ENCODE data around the gene SETD5. TPM values are rescaled to one million over a fixed set of nuclear protein-coding genes. Genes with fewer than 3 reads are reported as not detected.

Gene SETD5, protein sequence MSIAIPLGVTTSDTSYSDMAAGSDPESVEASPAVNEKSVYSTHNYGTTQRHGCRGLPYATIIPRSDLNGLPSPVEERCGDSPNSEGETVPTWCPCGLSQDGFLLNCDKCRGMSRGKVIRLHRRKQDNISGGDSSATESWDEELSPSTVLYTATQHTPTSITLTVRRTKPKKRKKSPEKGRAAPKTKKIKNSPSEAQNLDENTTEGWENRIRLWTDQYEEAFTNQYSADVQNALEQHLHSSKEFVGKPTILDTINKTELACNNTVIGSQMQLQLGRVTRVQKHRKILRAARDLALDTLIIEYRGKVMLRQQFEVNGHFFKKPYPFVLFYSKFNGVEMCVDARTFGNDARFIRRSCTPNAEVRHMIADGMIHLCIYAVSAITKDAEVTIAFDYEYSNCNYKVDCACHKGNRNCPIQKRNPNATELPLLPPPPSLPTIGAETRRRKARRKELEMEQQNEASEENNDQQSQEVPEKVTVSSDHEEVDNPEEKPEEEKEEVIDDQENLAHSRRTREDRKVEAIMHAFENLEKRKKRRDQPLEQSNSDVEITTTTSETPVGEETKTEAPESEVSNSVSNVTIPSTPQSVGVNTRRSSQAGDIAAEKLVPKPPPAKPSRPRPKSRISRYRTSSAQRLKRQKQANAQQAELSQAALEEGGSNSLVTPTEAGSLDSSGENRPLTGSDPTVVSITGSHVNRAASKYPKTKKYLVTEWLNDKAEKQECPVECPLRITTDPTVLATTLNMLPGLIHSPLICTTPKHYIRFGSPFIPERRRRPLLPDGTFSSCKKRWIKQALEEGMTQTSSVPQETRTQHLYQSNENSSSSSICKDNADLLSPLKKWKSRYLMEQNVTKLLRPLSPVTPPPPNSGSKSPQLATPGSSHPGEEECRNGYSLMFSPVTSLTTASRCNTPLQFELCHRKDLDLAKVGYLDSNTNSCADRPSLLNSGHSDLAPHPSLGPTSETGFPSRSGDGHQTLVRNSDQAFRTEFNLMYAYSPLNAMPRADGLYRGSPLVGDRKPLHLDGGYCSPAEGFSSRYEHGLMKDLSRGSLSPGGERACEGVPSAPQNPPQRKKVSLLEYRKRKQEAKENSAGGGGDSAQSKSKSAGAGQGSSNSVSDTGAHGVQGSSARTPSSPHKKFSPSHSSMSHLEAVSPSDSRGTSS (N-terminal part only)
- total RNA-seq: 28.5 TPM

DNA sequence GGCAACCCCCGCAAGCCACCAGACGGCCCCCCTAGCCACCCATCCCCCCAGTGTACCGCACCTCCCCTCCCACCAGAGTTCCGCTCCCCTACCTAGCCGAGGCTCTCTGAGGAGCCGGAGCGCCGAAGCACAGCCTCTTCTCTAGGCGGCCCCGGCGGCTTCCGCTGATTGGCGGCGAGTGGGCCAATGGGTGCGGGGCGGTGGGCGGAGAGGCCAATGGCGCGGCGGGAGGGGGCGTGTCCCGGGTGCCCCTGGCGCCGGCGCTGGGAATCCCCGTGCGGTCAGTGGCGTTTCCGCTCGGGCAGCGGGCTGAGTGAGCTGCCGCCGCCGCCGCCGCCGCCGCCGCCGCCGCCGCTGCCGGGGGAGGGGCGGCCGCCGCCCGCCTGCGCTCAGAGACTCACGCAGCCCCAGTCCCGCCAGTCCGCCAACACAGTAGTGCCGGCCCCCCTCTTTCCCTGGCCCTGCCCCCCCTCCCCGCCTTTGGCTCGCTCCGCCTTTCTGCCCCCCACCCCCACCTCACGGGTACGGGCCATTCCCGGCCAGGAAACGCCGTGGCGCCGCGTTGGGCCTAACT lies at the start of gene SETD5:
SETD5 (plus strand) TSS at position 284 of the 574 bp plus-strand sequence. CDS start 31,324 bp downstream, outside the sequence.
- FAIRE-seq: no peak

DNA sequence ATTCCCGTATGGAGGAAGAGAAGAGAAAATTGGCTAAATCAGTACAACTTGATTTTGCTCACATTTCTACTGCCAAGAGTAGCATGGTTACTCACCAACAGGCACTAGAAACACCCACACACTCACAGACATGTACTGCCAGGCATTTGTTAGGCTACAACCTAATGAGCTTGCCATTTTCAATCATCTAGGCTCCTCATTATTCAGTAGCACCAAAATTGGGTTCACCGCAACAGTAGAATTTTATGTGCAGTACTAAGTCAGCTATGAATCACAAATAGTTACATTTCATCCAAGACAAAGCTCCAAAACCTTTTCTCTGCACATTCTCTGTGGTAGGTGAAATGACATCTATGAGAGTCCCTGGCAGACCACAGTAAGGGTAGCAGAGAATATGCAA lies 49.5 kb upstream of the SETD5 start:
- DNase-seq (ENCODE audit: low spot score in 2 of 2): peak in 1 of 2 donors; percentile 42
- no peak for FAIRE-seq

More for the DNA sequence above, at the start of gene SETD5:
- peak; percentile 93 to 97 for DNase-seq (ENCODE audit: low spot score in 2 of 2)

DNA sequence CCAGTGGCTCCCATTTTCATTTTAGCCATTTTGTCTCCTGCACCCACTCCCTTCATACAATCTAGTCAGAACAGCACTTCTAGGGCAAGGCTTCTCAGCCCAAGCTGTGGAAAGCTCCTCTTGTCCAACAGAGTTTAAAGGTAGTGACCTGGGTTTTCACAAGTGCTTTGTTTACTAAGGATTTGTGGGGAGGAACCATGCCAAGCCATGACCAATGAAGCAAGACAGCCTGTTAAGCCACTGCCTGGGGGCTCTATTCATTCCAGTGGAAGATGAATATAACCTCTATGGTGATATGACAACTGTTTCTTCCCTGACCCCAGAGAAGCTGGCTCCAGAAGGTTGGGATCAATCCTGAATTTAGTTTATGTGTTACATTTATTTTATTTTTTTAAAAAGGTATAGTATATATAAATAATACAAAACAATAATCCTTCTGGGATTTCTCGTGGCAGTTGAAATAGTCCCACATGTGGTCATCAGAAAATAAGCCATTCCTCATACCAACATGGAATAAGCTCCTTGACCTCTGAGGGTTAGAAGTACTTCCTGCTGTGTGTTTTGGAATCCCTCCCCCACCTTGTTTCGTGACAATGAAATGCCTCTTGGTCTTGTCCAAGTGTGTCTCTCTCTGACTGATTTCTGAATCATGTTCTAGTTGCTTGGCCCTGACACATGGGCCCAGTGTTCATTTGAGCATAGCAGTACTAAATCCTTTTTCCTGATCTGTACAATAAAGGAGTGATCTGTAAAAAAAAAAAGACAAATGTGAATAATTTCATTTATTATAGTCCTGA lies 47.9 kb upstream of the SETD5 start:
- no peak for FAIRE-seq
- DNase-seq (ENCODE audit: low spot score in 2 of 2): no peak

DNA sequence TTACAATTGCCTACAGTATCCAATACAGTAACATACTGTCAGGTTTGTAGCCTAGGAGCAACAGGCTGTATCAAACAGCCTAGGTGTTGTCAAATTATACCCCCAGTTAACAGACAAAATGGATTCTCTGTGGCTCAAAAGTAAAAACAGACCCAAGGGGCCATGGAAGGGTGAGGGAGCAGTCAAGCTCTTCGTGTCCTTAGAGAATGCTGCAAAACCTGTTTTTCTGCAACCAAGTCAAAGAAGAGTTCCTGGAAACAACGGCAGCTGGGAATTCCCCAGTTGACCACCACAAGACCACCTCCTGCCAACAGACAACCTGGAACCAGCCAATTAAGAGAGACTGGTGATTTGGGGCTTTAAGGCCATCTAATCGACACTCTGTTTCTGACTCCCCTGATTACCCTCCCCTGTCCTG lies 45.7 kb upstream of the SETD5 start:
- DNase-seq (ENCODE audit: low spot score in 2 of 2) (no peak), FAIRE-seq (no peak)

DNA sequence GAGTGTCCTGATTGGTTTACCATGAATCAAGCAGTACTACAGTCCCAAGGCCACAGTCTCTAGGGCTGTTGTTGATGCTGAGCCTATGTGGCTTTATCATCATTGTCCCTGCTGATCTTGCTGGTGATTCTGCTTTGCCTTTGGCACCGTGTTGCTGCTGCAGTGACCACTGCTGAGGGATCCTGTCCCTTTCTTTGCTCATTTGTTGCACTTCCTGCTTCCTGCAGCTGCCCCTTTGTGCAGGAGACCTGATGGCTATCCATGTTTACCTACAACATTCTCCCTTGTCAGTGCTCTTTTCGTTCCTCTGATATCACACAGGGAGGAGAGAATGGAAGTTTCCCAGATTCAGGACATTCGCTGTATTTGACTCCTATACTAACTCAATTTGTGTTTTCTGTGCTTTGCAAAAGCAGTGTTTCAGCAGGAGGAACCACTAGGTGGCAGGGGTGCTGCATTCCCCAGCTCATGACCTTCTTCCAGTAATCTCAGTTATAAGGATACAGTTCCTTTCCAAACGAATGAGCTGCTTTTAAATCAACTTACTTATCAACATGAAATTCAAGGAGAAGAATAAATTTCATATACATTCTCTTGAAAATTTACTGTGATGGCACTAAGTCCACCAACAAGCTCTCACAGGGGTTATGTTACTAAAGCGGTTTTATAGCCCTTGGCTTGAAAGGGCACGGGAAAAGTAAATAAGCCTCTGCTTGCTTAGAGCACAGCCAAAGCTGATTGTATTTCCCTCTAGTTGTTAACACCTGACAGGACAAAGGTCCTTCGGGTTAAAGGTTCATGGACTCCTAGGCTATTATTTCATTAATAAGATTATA lies 44.3 kb upstream of the SETD5 start:
- peak; percentile 38 to 75 for DNase-seq (ENCODE audit: low spot score in 2 of 2)
- FAIRE-seq: no peak

DNA sequence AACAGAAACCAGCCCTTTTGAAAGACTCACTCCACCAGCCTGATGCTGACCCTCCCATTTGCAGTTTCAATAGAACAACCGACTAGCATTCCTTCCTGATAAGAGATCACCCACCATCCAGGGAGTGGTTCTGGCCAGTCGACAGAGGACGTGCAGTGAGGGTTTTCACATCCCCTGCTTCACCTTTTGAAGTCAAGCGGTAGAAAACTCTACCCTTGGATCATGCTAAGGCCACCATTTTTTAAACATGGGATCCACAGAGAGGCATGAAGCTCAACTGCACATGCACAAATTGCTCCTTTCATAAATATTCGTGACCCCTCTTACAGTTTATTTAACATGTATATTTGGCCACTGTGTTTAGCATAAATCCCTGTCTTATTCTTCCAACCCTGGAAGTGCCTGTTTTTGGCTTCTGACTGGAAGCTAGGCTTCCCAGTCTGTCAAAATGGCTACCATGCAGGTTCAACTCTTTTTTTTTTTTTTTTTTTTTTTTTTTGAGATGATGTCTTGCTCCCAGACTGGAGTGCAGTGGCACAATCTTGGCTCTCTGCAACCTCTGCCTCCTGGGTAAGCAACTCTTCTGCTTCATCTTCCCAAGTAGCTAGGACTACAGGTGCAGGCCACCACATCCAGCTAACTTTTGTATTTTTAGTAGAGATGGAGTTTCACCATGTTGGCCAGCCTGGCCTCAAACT lies 35.6 kb upstream of the SETD5 start:
- FAIRE-seq (no peak), DNase-seq (ENCODE audit: low spot score in 2 of 2) (no peak)

DNA sequence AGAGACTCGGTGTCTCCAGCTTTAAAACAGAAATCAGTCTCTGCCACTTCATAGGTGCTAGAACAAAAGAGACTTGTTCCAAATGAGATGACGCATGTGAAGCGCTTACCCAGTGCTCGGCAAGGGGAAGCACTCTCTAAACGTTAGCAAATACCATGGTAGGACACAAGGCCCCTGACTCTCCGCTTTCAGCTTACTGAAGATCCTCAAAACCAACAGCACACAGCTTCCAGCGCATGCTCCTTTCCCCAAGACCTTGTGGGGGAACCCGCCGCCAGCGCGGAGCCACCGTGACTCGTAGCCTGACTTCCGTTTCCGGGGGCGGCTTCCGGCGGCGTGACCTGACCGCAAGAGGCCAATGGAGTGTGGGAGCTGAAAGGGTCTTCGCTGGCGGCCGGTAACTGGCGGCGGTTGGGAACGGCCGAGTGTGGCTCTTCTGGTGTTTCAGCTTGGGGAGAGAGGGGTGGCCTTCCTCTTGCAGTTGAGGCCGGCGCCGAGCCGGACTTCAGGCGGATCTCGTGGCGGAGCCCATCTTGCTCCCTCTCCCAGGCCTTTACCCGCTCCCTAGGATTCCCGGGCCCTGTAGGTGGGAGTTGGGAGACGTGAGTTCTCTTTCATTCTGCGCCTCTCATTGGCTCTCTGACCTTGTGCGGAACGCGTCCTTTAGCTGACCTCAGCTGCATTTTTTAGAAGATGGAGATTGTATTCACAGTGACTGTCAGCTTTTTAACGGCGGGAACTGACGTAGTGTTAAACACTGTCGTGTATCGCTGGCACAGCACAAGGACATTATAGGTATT lies 34.5 kb upstream of the SETD5 start, which contains the start of gene THUMPD3:
THUMPD3 (plus strand) TSS at position 324 of the 800 bp plus-strand sequence. CDS start 2,015 bp downstream, outside the sequence.
- DNase-seq (ENCODE audit: low spot score in 2 of 2) (peak; percentile 57 to 80), FAIRE-seq (no peak)

DNA sequence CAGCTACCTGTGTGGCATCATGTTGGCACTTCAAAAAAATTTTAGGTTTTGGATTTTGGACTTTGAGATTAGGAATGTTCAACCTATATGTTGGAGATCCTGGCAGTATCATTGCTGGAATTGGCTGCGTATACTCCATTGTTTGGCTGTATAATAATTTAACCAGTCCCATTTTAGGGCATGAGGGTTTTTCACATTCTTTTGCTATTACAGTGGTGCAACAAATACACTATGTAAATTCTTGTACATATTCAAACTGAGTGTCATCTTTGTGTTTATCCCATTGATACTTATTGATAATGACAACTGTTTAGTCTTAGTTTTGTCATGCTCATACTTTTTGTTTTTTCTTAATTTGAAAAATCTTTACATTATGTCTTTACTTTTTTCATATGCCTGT lies 27.9 kb upstream of the SETD5 start:
- DNase-seq (ENCODE audit: low spot score in 2 of 2): no peak
- no peak for FAIRE-seq

DNA sequence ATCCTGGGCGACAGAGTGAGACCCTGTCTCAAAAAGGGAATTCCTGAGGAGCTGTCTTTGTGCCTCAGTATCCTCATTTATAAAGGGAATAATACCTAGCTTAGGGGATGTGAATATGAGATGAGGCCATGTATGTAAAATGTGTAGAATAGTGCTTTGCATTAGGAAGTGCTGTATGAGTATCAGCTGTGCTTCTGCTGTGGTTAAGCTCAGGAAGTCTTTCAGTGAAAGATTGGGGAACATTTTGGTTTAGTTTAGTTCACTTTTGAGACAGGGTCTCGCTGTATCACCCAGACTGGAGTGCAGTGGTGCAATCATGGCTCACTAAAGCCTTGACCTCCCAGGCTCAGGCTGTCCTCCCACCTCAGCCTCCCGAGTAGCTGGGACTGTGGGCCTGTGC lies 23.9 kb upstream of the SETD5 start:
- no peak for DNase-seq (ENCODE audit: low spot score in 2 of 2)
- FAIRE-seq: no peak

DNA sequence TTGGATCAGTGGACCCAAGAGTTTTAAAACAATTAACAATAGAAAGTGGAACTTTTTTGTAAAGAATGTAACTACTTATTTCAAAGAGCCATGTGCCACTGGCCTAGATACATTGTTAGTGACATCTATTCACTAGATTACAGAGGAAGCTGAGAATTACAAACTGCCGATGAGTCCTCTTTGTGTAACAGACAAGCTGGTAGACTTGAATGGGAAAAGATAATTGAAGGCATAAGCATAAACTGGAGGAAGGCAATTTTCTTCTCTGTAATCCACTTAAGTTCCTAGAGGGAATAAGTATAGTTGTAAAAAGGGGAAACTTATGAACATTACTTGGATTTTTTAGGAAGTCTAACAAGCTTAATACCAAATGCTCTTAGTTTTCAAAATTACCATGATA lies 19.4 kb upstream of the SETD5 start:
- DNase-seq (ENCODE audit: low spot score in 2 of 2): no peak
- no peak for FAIRE-seq

DNA sequence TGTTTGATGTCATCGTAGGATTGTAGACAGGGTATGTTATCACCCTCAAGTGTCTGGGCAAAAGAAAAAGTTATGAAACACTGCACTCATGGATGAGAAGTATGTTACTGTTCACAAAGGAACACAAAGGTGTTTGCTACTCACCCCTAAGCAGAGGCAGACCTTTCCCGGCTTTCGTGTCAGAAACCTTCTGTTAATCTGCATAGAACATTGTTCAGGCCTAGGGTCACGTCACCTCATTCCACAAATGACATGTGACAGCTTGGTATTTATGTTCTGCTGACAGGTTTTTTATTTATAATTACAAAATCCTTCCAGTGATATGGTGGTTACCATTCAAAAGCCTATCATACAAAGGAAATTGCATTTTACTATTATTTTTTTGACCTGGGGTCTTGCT lies 18.1 kb upstream of the SETD5 start:
- no peak for FAIRE-seq

DNA sequence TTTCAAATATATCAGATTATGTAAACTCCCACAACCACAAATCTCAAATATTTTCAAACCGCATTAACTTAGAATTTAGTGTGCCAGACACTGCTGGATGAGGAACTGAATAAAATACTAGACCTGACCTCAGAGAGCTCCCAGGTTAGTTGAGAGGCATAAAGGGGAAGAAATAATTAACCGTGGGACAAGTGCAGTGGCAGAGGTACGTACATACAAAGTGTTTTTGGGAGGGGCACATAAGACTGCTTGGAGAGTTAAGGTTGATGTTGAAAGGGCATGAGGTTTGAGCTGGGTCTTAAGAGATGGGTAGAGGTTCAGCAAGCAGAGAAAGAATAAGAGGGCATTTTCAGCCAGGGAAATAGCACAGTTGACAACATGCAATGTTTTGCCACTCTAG lies 17.4 kb upstream of the SETD5 start:
- no peak for FAIRE-seq
- DNase-seq (ENCODE audit: low spot score in 2 of 2): no peak

More for the DNA sequence above, 18.1 kb upstream of the SETD5 start:
- DNase-seq (ENCODE audit: low spot score in 2 of 2): no peak

DNA sequence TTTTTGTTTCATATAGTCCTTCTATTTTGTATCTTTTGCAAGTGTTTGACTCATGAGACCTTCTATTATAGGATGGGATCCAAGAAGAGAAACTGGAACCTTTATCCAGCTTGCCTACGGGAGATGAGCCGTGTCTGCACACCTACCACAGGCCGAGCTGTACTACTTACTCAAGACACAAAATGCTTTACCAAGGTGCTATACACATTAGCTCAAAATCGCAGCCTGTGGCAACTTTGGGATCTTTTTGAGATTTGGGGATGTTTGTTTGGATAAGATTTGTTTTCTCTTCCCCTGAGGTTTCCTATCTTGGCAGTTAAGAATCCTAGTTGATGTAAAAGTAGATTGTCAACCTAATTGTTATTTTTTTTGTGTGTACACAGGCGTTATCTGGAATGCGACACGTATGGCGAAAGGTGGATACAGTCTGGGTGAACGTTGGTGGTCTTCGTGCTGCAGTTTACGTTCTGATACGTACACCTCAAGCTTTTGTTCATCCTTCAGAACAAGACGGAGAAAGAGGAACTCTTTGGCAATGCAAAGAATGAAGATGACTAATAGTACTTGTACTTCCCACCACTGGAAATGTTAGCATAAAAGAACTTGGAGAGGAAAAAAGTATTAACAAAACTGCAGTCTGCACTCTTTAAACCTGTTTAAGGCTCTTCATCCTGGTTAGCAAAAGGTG lies 13.1 kb upstream of the SETD5 start:
- FAIRE-seq (no peak), DNase-seq (ENCODE audit: low spot score in 2 of 2) (no peak)

DNA sequence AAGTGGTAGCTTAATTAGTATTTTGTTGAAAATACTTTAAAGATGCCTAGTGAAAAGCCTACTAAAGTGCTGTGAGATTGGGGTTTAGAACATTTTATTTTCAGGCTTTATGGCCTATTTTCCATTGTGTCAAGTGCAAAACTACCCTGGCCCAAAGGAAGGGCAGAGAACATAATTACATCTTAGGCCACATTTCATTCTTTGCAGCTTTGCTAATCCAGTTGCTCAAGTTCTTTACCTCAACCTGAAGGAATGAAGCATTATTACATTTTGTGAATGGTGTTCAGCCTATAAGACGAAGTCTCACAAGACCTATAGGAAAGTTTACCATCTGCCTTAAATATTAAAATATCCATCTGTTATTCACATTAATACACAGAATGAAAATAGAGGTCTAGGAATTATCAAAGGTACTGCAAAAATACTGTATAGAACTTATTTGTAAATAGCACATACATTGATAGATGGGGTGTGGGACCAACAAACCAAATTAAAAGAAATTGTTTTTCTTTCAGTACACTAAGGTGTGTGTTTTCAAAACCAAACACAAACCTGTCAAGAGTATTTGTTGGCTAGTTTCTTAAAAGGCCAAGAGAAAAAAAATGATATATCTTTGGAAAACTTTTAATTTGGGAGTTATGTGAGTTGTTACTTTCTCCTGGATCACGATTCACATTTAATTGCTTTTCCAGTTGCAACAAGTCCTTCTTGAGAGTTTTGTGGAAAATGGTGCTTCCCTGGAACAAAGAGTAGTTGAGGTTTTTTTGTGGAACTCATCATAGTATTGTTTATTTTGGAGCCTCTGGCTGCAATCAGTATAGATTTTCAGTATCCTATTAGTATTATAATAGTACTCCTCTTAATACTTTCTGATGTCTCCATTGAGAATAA lies 12.0 kb upstream of the SETD5 start:
- DNase-seq (ENCODE audit: low spot score in 2 of 2): no peak
- no peak for FAIRE-seq

DNA sequence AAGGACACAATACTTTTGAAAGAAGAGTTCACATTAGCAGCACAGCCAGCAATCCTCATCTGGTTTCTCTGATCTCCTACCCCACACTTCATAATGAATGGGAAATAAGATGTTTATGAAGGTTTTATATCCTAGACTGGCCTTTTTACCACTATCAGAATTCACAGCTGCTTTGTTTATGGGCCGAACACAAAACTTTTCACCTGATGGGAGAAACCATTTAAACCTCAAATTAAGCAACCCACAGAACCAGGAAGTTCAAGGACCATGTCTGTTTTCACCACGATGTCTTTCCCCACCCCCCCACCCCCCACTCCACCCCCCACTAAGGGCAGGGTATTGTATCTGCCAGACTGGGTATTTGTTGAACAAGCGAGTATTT lies 11.3 kb upstream of the SETD5 start:
- DNase-seq (ENCODE audit: low spot score in 2 of 2) (no peak), FAIRE-seq (no peak)

Measured in frontal cortex (tissue), 4 donors.